Measurements from ENCODE around the gene LACRT. TPM values are rescaled to one million over a fixed set of nuclear protein-coding genes. Genes with fewer than 3 reads are reported as not detected.

LACRT gene
- polyA plus RNA-seq, 1 donor from 2014 or later: not detected

- peaks cover 23% of the 10 kb centered on the region for H3K27me3 Mint-ChIP-seq
- peaks cover 0 to 2% (median 0%) of the 10 kb centered on the region in 3 donors for H3K4me1 Mint-ChIP-seq
- H3K36me3 Mint-ChIP-seq: peaks cover 5% of the 10 kb centered on the region
- H3K27ac Mint-ChIP-seq: no peak overlapping the region
- H3K9me3 Mint-ChIP-seq: peaks cover 4 to 23% (median 8%) of the 10 kb centered on the region in 3 donors
- H3K4me3 Mint-ChIP-seq: no peak overlapping the region
Observed at GRCh38 chr12:54624315-54625279, 10.1 kb downstream of the LACRT start.

GRCh38 chr12:54622463-54623183 lies 12.1 kb downstream of the LACRT start:
- Mint-ChIP-seq H3K9me3 (peaks cover 3 to 10% (median 4%) of the 10 kb centered on the region in 3 donors), H3K4me3 (no peak overlapping the region), H3K27ac (no peak overlapping the region), H3K27me3 (peaks cover 19% of the 10 kb centered on the region), H3K4me1 (peaks cover 0 to 2% (median 0%) of the 10 kb centered on the region in 3 donors), H3K36me3 (peaks cover 5% of the 10 kb centered on the region)

- peaks cover 0 to 10% (median 8%) of the 10 kb centered on the region in 3 donors for H3K4me1 Mint-ChIP-seq
- no peaks in the 10 kb centered on the region for H3K9me3 Mint-ChIP-seq
- no peak overlapping the region for H3K27ac Mint-ChIP-seq
- H3K36me3 Mint-ChIP-seq: no peaks in the 10 kb centered on the region
- peak overlapping the region in 1 of 4 donors; percentile 77 for H3K4me3 Mint-ChIP-seq
- peaks cover 19% of the 10 kb centered on the region for H3K27me3 Mint-ChIP-seq
Observed at GRCh38 chr12:54616933-54617680, 17.6 kb downstream of the LACRT start.

- H3K27ac Mint-ChIP-seq: no peak overlapping the region
- H3K4me3 Mint-ChIP-seq: no peak overlapping the region
- peaks cover 0 to 10% (median 7%) of the 10 kb centered on the region in 3 donors for H3K4me1 Mint-ChIP-seq
- no peaks in the 10 kb centered on the region for H3K9me3 Mint-ChIP-seq
- H3K36me3 Mint-ChIP-seq: no peaks in the 10 kb centered on the region
- peaks cover 24% of the 10 kb centered on the region for H3K27me3 Mint-ChIP-seq
Observed at GRCh38 chr12:54612225-54612750, 22.4 kb downstream of the LACRT start.

- no peak overlapping the region for H3K27ac Mint-ChIP-seq
- peaks cover 0 to 4% (median 1%) of the 10 kb centered on the region in 3 donors for H3K4me1 Mint-ChIP-seq
- H3K36me3 Mint-ChIP-seq: no peaks in the 10 kb centered on the region
- H3K4me3 Mint-ChIP-seq: no peak overlapping the region
- H3K9me3 Mint-ChIP-seq: no peaks in the 10 kb centered on the region
- peaks cover 23% of the 10 kb centered on the region for H3K27me3 Mint-ChIP-seq
Observed at GRCh38 chr12:54611715-54612149, 23.0 kb downstream of the LACRT start.

GRCh38 chr12:54608769-54609168 lies 25.9 kb downstream of the LACRT start:
- Mint-ChIP-seq H3K27ac (no peak overlapping the region), H3K9me3 (no peaks in the 10 kb centered on the region), H3K27me3 (peaks cover 14% of the 10 kb centered on the region), H3K4me1 (no peaks in the 10 kb centered on the region), H3K4me3 (no peak overlapping the region), H3K36me3 (no peaks in the 10 kb centered on the region)

- H3K4me1 Mint-ChIP-seq: peaks cover 0 to 2% (median 2%) of the 10 kb centered on the region in 3 donors
- no peak overlapping the region for H3K27ac Mint-ChIP-seq
- H3K27me3 Mint-ChIP-seq: peaks cover 10% of the 10 kb centered on the region
Observed at GRCh38 chr12:54608156-54608555, 26.5 kb downstream of the LACRT start.

GRCh38 chr12:54606556-54606955 lies 28.1 kb downstream of the LACRT start:
- Mint-ChIP-seq H3K27me3 (peaks cover 10% of the 10 kb centered on the region), H3K4me1 (peaks cover 0 to 5% (median 2%) of the 10 kb centered on the region in 3 donors), H3K36me3 (no peaks in the 10 kb centered on the region), H3K9me3 (no peaks in the 10 kb centered on the region), H3K27ac (no peak overlapping the region), H3K4me3 (no peak overlapping the region)

More at GRCh38 chr12:54608156-54608555, 26.5 kb downstream of the LACRT start:
- H3K36me3 Mint-ChIP-seq: no peaks in the 10 kb centered on the region
- no peak overlapping the region for H3K4me3 Mint-ChIP-seq
- no peaks in the 10 kb centered on the region for H3K9me3 Mint-ChIP-seq

- no peak overlapping the region for H3K27ac Mint-ChIP-seq
- no peaks in the 10 kb centered on the region for H3K36me3 Mint-ChIP-seq
- H3K4me1 Mint-ChIP-seq: peaks cover 0 to 5% (median 2%) of the 10 kb centered on the region in 3 donors
- H3K9me3 Mint-ChIP-seq: no peaks in the 10 kb centered on the region
- peaks cover 4% of the 10 kb centered on the region for H3K27me3 Mint-ChIP-seq
- H3K4me3 Mint-ChIP-seq: no peak overlapping the region
Observed at GRCh38 chr12:54605138-54605970, 29.3 kb downstream of the LACRT start.

- H3K4me1 Mint-ChIP-seq: peaks cover 0 to 5% (median 2%) of the 10 kb centered on the region in 3 donors
- H3K27ac Mint-ChIP-seq: no peak overlapping the region
- H3K36me3 Mint-ChIP-seq: no peaks in the 10 kb centered on the region
- no peaks in the 10 kb centered on the region for H3K9me3 Mint-ChIP-seq
- H3K27me3 Mint-ChIP-seq: peaks cover 4% of the 10 kb centered on the region
- no peak overlapping the region for H3K4me3 Mint-ChIP-seq
Observed at GRCh38 chr12:54604436-54604835, 30.3 kb downstream of the LACRT start.

- Mint-ChIP-seq H3K4me1 (peaks cover 0 to 5% (median 2%) of the 10 kb centered on the region in 3 donors), H3K27me3 (no peaks in the 10 kb centered on the region), H3K27ac (no peak overlapping the region), H3K36me3 (no peaks in the 10 kb centered on the region), H3K4me3 (no peak overlapping the region), H3K9me3 (no peaks in the 10 kb centered on the region)
Observed at GRCh38 chr12:54603872-54604271, 30.8 kb downstream of the LACRT start.

GRCh38 chr12:54603173-54603814 lies 31.4 kb downstream of the LACRT start:
- H3K9me3 Mint-ChIP-seq: no peaks in the 10 kb centered on the region
- no peaks in the 10 kb centered on the region for H3K27me3 Mint-ChIP-seq
- H3K27ac Mint-ChIP-seq: no peak overlapping the region
- H3K36me3 Mint-ChIP-seq: no peaks in the 10 kb centered on the region
- H3K4me1 Mint-ChIP-seq: peaks cover 0 to 5% (median 2%) of the 10 kb centered on the region in 3 donors
- H3K4me3 Mint-ChIP-seq: peak overlapping the region in 1 of 4 donors; percentile 39

GRCh38 chr12:54602661-54603060 lies 32.0 kb downstream of the LACRT start:
- Mint-ChIP-seq H3K27me3 (no peaks in the 10 kb centered on the region), H3K4me3 (no peak overlapping the region), H3K9me3 (no peaks in the 10 kb centered on the region), H3K36me3 (no peaks in the 10 kb centered on the region), H3K27ac (no peak overlapping the region), H3K4me1 (peaks cover 0 to 5% (median 2%) of the 10 kb centered on the region in 3 donors)

Measured in IgD-negative memory B cell (primary cell).